Spinal cord (tissue), 10 donors: Measurements from ENCODE around the gene FBXL7. TPM values are rescaled to one million over a fixed set of nuclear protein-coding genes. Genes with fewer than 3 reads are reported as not detected.

Experiments
- DNase-seq, 6 donors: peaks; one replicate each; pipeline versions ENCODE4 v3.0.0 to v3.0.0-alpha.2; 2013 to 2015; ENCODE audit warnings: low spot score in 6 of 6, low read depth in 4 of 6
- H3K27ac ChIP-seq: one replicate; pipeline ENCODE4 v1.5.1; 2013; ENCODE audit warnings: low read depth, low read length, control low read depth
- H3K27me3 ChIP-seq: one replicate; pipeline ENCODE4 v1.6.1; 2013; ENCODE audit warnings: low read length; ENCODE audit not compliant: control insufficient read depth, insufficient read depth
- H3K36me3 ChIP-seq: one replicate; pipeline ENCODE4 v1.6.1; 2013; ENCODE audit warnings: low read length; ENCODE audit not compliant: control insufficient read depth, insufficient read depth
- H3K4me1 ChIP-seq: one replicate; pipeline ENCODE4 v1.6.1; 2013; ENCODE audit warnings: low read length; ENCODE audit not compliant: control insufficient read depth, insufficient read depth
- H3K4me3 ChIP-seq: one replicate; pipeline ENCODE4 v1.5.1; 2013; ENCODE audit warnings: low read depth, low read length, control low read depth
- H3K9me3 ChIP-seq: one replicate; pipeline ENCODE4 v1.6.1; 2013; ENCODE audit warnings: low read length; ENCODE audit not compliant: control insufficient read depth, insufficient read depth
- WGBS: methylation state at CpG from one replicate; pipeline ENCODE4 v1.1.5; 2013; ENCODE audit warnings: missing lambda C conversion rate; ENCODE audit not compliant: insufficient coverage; 5-methylcytosine and 5-hydroxymethylcytosine counted together
- polyA plus RNA-seq, 2 donors: library from polyadenylated mRNA; unstranded; fragments of 120-200 nt; gene quantifications; one replicate each; pipeline ENCODE4 v1.2.1, GENCODE V29; 2013; ENCODE audit not compliant: insufficient read length in 2 of 2
- total RNA-seq, 2 donors: library from RNA; depleted of rRNA in 1 of 2; stranded (reverse); fragments of 120-200 nt in 1 of 2; fragments of >200 nt in 1 of 2; gene quantifications; one replicate each; pipeline versions ENCODE4 v1.2.3 to v1.2.4, GENCODE V29; 2013 to 2014
- donor health status: healthy.

Gene FBXL7
- total and polyA plus RNA-seq, 4 donors, result 6.9 to 29.8 (median 24.8) TPM

GRCh38 chr5:15798006-15798405 is 298.0 kb downstream of the FBXL7 start:
- Histone ChIP-seq H3K36me3 (no peaks in the 10 kb centered on the region), H3K4me3 (no peak overlapping the region), H3K9me3 (peaks cover 2% of the 10 kb centered on the region), H3K27me3 (no peaks in the 10 kb centered on the region), H3K4me1 (peaks cover 5% of the 10 kb centered on the region), H3K27ac (no peak overlapping the region)
- peak in 1 of 6 donors; percentile 25 for DNase-seq
- WGBS, result 42% methylated on average over 2 of the region's 3 CpGs

DNA sequence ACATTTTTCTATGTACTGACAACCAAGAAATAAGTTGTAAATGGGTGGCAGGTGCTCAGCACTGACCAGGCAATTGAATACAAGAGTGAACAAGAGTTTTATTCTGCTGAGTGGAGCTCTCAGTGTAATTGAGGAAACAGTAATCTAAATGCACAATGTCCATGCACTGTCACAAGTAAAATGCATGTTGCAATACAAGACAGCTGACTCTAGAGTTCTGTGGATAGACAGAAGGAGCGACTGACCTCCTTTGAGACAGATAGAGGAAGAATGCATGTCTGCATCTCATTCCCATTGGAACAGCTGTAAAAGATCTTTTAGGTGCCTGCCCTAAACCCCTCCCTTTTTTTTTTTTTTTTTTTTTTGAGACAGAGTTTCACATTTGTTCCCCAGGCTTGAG is 299.0 kb downstream of the FBXL7 start:
- Histone ChIP-seq H3K27me3 (no peaks in the 10 kb centered on the region), H3K4me1 (peaks cover 5% of the 10 kb centered on the region), H3K4me3 (no peak overlapping the region), H3K27ac (no peak overlapping the region), H3K9me3 (peaks cover 2% of the 10 kb centered on the region), H3K36me3 (no peaks in the 10 kb centered on the region)
- DNase-seq, result no peak
- WGBS, result no CpG with 5 or more reads among the region's 1 CpG

- DNase-seq, result no peak
- H3K27ac ChIP-seq, result no peak overlapping the region
- no peak overlapping the region for H3K4me3 ChIP-seq
- 100% methylated on average over 4 of the region's 7 CpGs for WGBS
- H3K9me3 ChIP-seq, result peaks cover 2% of the 10 kb centered on the region
- peaks cover 5% of the 10 kb centered on the region for H3K4me1 ChIP-seq
- H3K27me3 ChIP-seq, result no peaks in the 10 kb centered on the region
- H3K36me3 ChIP-seq, result no peaks in the 10 kb centered on the region
Observed at GRCh38 chr5:15799612-15800011, 299.6 kb downstream of the FBXL7 start.

GRCh38 chr5:15803280-15803679 is 303.3 kb downstream of the FBXL7 start:
- no CpG with 5 or more reads among the region's 2 CpGs for whole genome bisulfite sequencing
- Histone ChIP-seq H3K4me3 (no peak overlapping the region), H3K36me3 (no peaks in the 10 kb centered on the region), H3K9me3 (peaks cover 3% of the 10 kb centered on the region), H3K27ac (no peak overlapping the region), H3K4me1 (no peaks in the 10 kb centered on the region), H3K27me3 (no peaks in the 10 kb centered on the region)
- DNase-seq, result no peak

- no peaks in the 10 kb centered on the region for H3K27me3 ChIP-seq
- H3K9me3 ChIP-seq, result peaks cover 3% of the 10 kb centered on the region
- WGBS, result 91% methylated on average over 7 of the region's 8 CpGs
- no peak overlapping the region for H3K4me3 ChIP-seq
- H3K36me3 ChIP-seq, result no peaks in the 10 kb centered on the region
- H3K4me1 ChIP-seq, result no peaks in the 10 kb centered on the region
- no peak for DNase-seq
- H3K27ac ChIP-seq, result no peak overlapping the region
Observed at GRCh38 chr5:15806613-15807012, 306.6 kb downstream of the FBXL7 start.

DNA sequence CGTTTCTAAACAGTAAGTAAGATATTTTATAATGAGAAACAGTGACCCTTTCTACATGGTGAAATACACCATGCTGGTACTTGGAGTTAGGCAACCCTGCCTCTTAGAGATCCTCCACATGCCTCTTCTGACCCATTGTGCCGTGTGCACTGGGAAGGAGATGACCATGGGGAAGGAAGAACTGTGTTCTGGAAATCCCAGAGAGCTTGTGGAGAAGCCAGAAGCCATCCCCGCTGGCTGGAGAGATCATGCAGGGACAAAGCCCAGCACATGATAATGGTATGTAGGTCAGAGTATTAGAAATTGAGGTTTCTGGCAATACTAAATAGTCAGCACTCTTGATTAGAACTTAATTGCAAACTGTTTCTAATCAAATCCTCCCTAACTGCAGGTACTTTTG is 307.3 kb downstream of the FBXL7 start:
- Histone ChIP-seq H3K27me3 (no peaks in the 10 kb centered on the region), H3K4me1 (no peaks in the 10 kb centered on the region), H3K27ac (no peak overlapping the region), H3K36me3 (no peaks in the 10 kb centered on the region), H3K9me3 (peaks cover 3% of the 10 kb centered on the region), H3K4me3 (no peak overlapping the region)
- 60% methylated on average over 1 of the region's 3 CpGs for WGBS
- DNase-seq, result no peak

- peak overlapping the region; percentile 40 for H3K27ac ChIP-seq
- H3K9me3 ChIP-seq, result peaks cover 3% of the 10 kb centered on the region
- DNase-seq, result peak in 1 of 6 donors; percentile 25
- no peak overlapping the region for H3K4me3 ChIP-seq
- no peaks in the 10 kb centered on the region for H3K27me3 ChIP-seq
- H3K4me1 ChIP-seq, result no peaks in the 10 kb centered on the region
- 77% methylated on average over 4 of the region's 5 CpGs for WGBS
- no peaks in the 10 kb centered on the region for H3K36me3 ChIP-seq
Observed at GRCh38 chr5:15807871-15808270, 307.9 kb downstream of the FBXL7 start.

DNA sequence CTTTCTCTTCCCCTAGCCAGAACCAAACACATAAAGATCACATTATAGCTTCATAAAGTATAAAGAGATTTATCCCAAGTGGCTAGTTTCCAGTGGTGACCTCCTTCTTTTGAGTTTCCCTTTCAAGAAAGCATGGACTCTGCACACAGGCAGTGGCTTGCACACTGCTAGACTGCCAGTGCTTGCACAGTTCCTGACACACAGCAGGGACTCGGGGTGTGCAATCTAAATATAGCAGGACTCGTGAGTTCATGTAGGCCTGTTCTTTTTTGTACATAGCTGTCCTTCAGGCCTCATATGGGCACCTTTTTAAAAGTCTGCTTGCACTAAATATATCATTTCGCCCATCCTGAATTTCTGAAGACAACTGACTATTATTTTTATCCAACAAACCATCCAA is 308.6 kb downstream of the FBXL7 start:
- Histone ChIP-seq H3K4me3 (no peak overlapping the region), H3K9me3 (peaks cover 3% of the 10 kb centered on the region), H3K27ac (no peak overlapping the region), H3K4me1 (no peaks in the 10 kb centered on the region), H3K27me3 (no peaks in the 10 kb centered on the region), H3K36me3 (no peaks in the 10 kb centered on the region)
- WGBS, result 75% methylated on average over 3 of the region's 3 CpGs
- DNase-seq, result no peak

GRCh38 chr5:15819617-15820016 is 319.6 kb downstream of the FBXL7 start:
- Histone ChIP-seq H3K4me3 (no peak overlapping the region), H3K27ac (no peak overlapping the region), H3K4me1 (no peaks in the 10 kb centered on the region), H3K9me3 (peaks cover 3% of the 10 kb centered on the region), H3K27me3 (no peaks in the 10 kb centered on the region), H3K36me3 (no peaks in the 10 kb centered on the region)
- WGBS, result 96% methylated on average over 3 of the region's 5 CpGs
- DNase-seq, result no peak

DNA sequence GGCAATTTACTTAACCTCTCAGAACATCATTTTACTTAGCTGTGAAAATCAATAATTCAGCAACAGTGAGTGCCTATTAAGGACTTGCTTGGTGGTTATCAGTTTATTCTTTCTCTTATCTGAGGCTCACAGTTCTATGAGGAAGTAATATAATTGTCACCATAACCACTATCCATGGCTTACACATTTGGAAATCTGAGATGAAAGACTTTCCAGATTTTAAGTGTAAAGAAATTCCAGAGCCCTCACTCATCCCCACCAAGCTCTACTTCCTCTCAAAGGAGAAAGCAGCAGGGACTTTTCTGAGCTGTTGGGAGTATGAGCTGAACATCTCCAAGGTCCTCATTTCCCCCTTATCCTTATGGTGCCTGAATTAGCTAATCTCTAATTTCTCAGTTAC is 321.5 kb downstream of the FBXL7 start:
- Histone ChIP-seq H3K4me3 (no peak overlapping the region), H3K4me1 (no peaks in the 10 kb centered on the region), H3K27me3 (no peaks in the 10 kb centered on the region), H3K27ac (no peak overlapping the region), H3K36me3 (no peaks in the 10 kb centered on the region), H3K9me3 (no peaks in the 10 kb centered on the region)
- DNase-seq, result no peak
